OCI-LY3 (cell line): ENCODE measurements around the gene TTC9B.

Experiments
- H2AFZ ChIP-seq: fragments of 200-600, 300-600 bp; shearing (Covaris generic); 2 replicates; pipeline ENCODE4 v1.6.0; 2014; ENCODE audit warnings: antibody characterized with exemption, low read depth, low read length
- H3K27ac ChIP-seq: fragments of 200-600, 300-600 bp; sonication (generic); 2 replicates; pipeline ENCODE4 v1.5.1; 2014; ENCODE audit warnings: mild to moderate bottlenecking, low read length, moderate library complexity, mixed read lengths
- H3K27me3 ChIP-seq: fragments of 200-600, 300-600 bp; sonication (generic); 2 replicates; pipeline ENCODE4 v1.6.1; 2014; ENCODE audit warnings: low read depth, low read length, mixed read lengths
- H3K36me3 ChIP-seq: fragments of 200-600, 300-600 bp; sonication (generic); replicated peaks from 2 replicates; pipeline ENCODE3; 2014; ENCODE audit warnings: low read depth, low read length, mixed read lengths
- H3K4me1 ChIP-seq: fragments of 300-600, 200-600 bp; sonication (generic); 2 replicates; pipeline ENCODE4 v1.6.1; 2014; ENCODE audit warnings: low read length, mixed read lengths
- H3K4me2 ChIP-seq: fragments of 200-600, 300-600 bp; sonication (generic); 2 replicates; pipeline ENCODE4 v1.6.1; 2014; ENCODE audit warnings: low read length, mixed read lengths
- H3K4me3 ChIP-seq: fragments of 300-600, 200-600 bp; sonication (generic); 2 replicates; pipeline ENCODE4 v1.5.1; 2014; ENCODE audit warnings: antibody characterized with exemption, mild to moderate bottlenecking, low read length, moderate library complexity
- H3K79me2 ChIP-seq: fragments of 300-600, 200-600 bp; shearing (Covaris generic); 2 replicates; pipeline ENCODE4 v1.6.1; 2014; ENCODE audit warnings: mild to moderate bottlenecking, low read length, mixed read lengths
- H3K9ac ChIP-seq: fragments of 300-600, 200-600 bp; shearing (Covaris generic); 2 replicates; pipeline ENCODE4 v1.6.0; 2014; ENCODE audit warnings: mild to moderate bottlenecking, low read length, moderate library complexity
- H3K9me3 ChIP-seq: fragments of 200-600, 300-600 bp; shearing (Covaris generic); 2 replicates; pipeline ENCODE4 v1.6.1; 2014; ENCODE audit warnings: low read length, mixed read lengths; ENCODE audit not compliant: insufficient read depth
- H4K20me1 ChIP-seq: fragments of 200-600, 300-600 bp; sonication (generic); 2 replicates; pipeline ENCODE4 v1.6.1; 2016; ENCODE audit warnings: low read length, mixed read lengths; ENCODE audit not compliant: insufficient read depth
- CTCF ChIP-seq: fragments of 200-600, 300-600 bp; sonication (generic); IDR thresholded peaks from 2 replicates; pipeline ENCODE4 v1.5.1; 2014; ENCODE audit warnings: antibody characterized with exemption, low read length, low read depth
- EZH2phosphoT487 ChIP-seq: fragments of 200-600 bp; shearing (Covaris generic); IDR thresholded peaks from 2 replicates; pipeline ENCODE4 v1.6.1; 2018; ENCODE audit warnings: antibody characterized with exemption, mixed run types, low read depth

TTC9B gene

GRCh38 chr19:40239415-40240226 lies 21.4 kb upstream of the TTC9B start:
- H3K4me1 ChIP-seq: no peaks in the 10 kb centered on the region
- H3K4me3 ChIP-seq: no peak overlapping the region
- H3K4me2 ChIP-seq: no peak overlapping the region
- TF ChIP-seq CTCF: no peak
- no peak for TF ChIP-seq EZH2phosphoT487
- H3K9ac ChIP-seq: no peak overlapping the region
- H4K20me1 ChIP-seq: peaks cover 3% of the 10 kb centered on the region; the same call in 1 of the 2 replicates
- H2AFZ ChIP-seq: no peak overlapping the region
- H3K9me3 ChIP-seq: no peaks in the 10 kb centered on the region
- H3K79me2 ChIP-seq: no peaks in the 10 kb centered on the region
- H3K27me3 ChIP-seq: no peaks in the 10 kb centered on the region
- H3K36me3 ChIP-seq: peaks cover 47% of the 10 kb centered on the region
- H3K27ac ChIP-seq: no peak overlapping the region

- no peak for TF ChIP-seq CTCF
- TF ChIP-seq EZH2phosphoT487: no peak
- no peaks in the 10 kb centered on the region for H3K4me1 ChIP-seq
- H3K36me3 ChIP-seq: peaks cover 47% of the 10 kb centered on the region
Observed at GRCh38 chr19:40238775-40239174, 20.6 kb upstream of the TTC9B start.

GRCh38 chr19:40237791-40238190 lies 19.6 kb upstream of the TTC9B start:
- H3K9ac ChIP-seq: no peak overlapping the region
- no peaks in the 10 kb centered on the region for H3K27me3 ChIP-seq
- no peaks in the 10 kb centered on the region for H3K79me2 ChIP-seq
- no peaks in the 10 kb centered on the region for H3K4me1 ChIP-seq
- no peak overlapping the region for H3K4me3 ChIP-seq
- H4K20me1 ChIP-seq: no peaks in the 10 kb centered on the region
- H2AFZ ChIP-seq: no peak overlapping the region
- no peaks in the 10 kb centered on the region for H3K9me3 ChIP-seq
- H3K36me3 ChIP-seq: peaks cover 51% of the 10 kb centered on the region
- H3K4me2 ChIP-seq: no peak overlapping the region
- H3K27ac ChIP-seq: no peak overlapping the region
- no peak for TF ChIP-seq EZH2phosphoT487
- no peak for TF ChIP-seq CTCF

More at GRCh38 chr19:40238775-40239174, 20.6 kb upstream of the TTC9B start:
- Histone ChIP-seq H3K27me3 (no peaks in the 10 kb centered on the region), H3K79me2 (no peaks in the 10 kb centered on the region), H3K9ac (no peak overlapping the region), H3K27ac (no peak overlapping the region), H2AFZ (no peak overlapping the region), H4K20me1 (no peaks in the 10 kb centered on the region), H3K4me2 (no peak overlapping the region), H3K9me3 (no peaks in the 10 kb centered on the region), H3K4me3 (no peak overlapping the region)

- Histone ChIP-seq H3K9me3 (no peaks in the 10 kb centered on the region), H3K4me3 (no peak overlapping the region), H3K9ac (no peak overlapping the region), H3K4me1 (no peaks in the 10 kb centered on the region), H3K36me3 (peaks cover 43% of the 10 kb centered on the region), H3K27ac (no peak overlapping the region), H4K20me1 (no peaks in the 10 kb centered on the region), H3K4me2 (no peak overlapping the region), H3K79me2 (no peaks in the 10 kb centered on the region), H3K27me3 (no peaks in the 10 kb centered on the region), H2AFZ (no peak overlapping the region)
- TF ChIP-seq EZH2phosphoT487: no peak
- TF ChIP-seq CTCF: no peak
Observed at GRCh38 chr19:40236366-40236765, 18.2 kb upstream of the TTC9B start.
